WTC11 (cell line): Measurements from ENCODE around the gene DTX1. TPM values are rescaled to one million over a fixed set of nuclear protein-coding genes. Genes with fewer than 3 reads are reported as not detected.
A peak's percentile ranks its signal among the peaks of the same experiment; 100 is the strongest.

Experiments used
- ATAC-seq: fragments of 200-7000 bp; cut with Tn5 transposase; 2 replicates; pipeline ENCODE4 v1.10.0; 2021; ENCODE audit warnings: mild to moderate bottlenecking, moderate library complexity
- CTCF ChIA-PET: fragments of 300-600 bp; sonication (Branson Sonifier 250); formaldehyde crosslinking; loops from one replicate; lab custom pipeline; 2021; ENCODE audit warnings: antibody characterized with exemption; lab: Charles Lee
- POLR2A ChIA-PET: fragments of 350-600 bp; sonication (Branson Sonifier 250); formaldehyde crosslinking; loops from one replicate; lab custom pipeline; 2021; ENCODE audit warnings: antibody characterized with exemption; lab: Charles Lee
- DNase-seq: peaks from one replicate; pipeline ENCODE4 v3.0.0; 2021; ENCODE audit warnings: low spot score
- H3K27ac Mint-ChIP-seq: 2 replicates; pipeline ENCODE4 v1.8.0; 2021; ENCODE audit warnings: mixed read lengths
- H3K27me3 Mint-ChIP-seq: 2 replicates; pipeline ENCODE4 v1.8.0; 2021; ENCODE audit warnings: low read depth, mild to moderate bottlenecking, moderate library complexity, mixed read lengths
- H3K36me3 Mint-ChIP-seq: 2 replicates; pipeline ENCODE4 v1.8.0; 2021; ENCODE audit warnings: mixed read lengths
- H3K4me1 Mint-ChIP-seq: 2 replicates; pipeline ENCODE4 v1.8.0; 2022; ENCODE audit warnings: mixed read lengths
- H3K4me3 Mint-ChIP-seq: 2 replicates; pipeline ENCODE4 v1.8.0; 2021; ENCODE audit warnings: mild to moderate bottlenecking, moderate library complexity, mixed read lengths
- H3K9me3 Mint-ChIP-seq: 2 replicates; pipeline ENCODE4 v1.8.0; 2021; ENCODE audit warnings: mixed read lengths
- ATF3 ChIP-seq: sonication (generic); formaldehyde crosslinking; conservative IDR thresholded peaks from 2 replicates; pipeline ENCODE4 v1.8.1; 2022; ENCODE audit warnings: mild to moderate bottlenecking, missing genetic modification reagents
- CREB1 ChIP-seq: sonication (generic); formaldehyde crosslinking; IDR thresholded peaks from 2 replicates; pipeline ENCODE4 v1.8.0; 2023; ENCODE audit warnings: mild to moderate bottlenecking, missing genetic modification reagents
- CREM ChIP-seq: sonication (generic); formaldehyde crosslinking; IDR thresholded peaks from 2 replicates; pipeline ENCODE4 v1.8.1; 2022; ENCODE audit warnings: mild to moderate bottlenecking, missing genetic modification reagents, moderate library complexity
- E2F5 ChIP-seq: sonication (generic); formaldehyde crosslinking; IDR thresholded peaks from 2 replicates; pipeline ENCODE4 v1.8.1; 2022; ENCODE audit warnings: mild to moderate bottlenecking, moderate library complexity, missing genetic modification reagents
- ELF4 ChIP-seq: sonication (generic); formaldehyde crosslinking; IDR thresholded peaks from 2 replicates; pipeline ENCODE4 v1.8.1; 2022; ENCODE audit warnings: low read depth, mild to moderate bottlenecking, moderate library complexity, missing genetic modification reagents
- FOXJ3 ChIP-seq: sonication (generic); formaldehyde crosslinking; IDR thresholded peaks from 2 replicates; pipeline ENCODE4 v1.9.0; 2021; ENCODE audit warnings: missing genetic modification reagents, mild to moderate bottlenecking, borderline replicate concordance
- FOXP4 ChIP-seq: sonication (generic); formaldehyde crosslinking; IDR thresholded peaks from 2 replicates; pipeline ENCODE4 v1.8.0; 2022; ENCODE audit warnings: mild to moderate bottlenecking, missing genetic modification reagents
- GABPB1 ChIP-seq: sonication (generic); formaldehyde crosslinking; IDR thresholded peaks from 2 replicates; pipeline ENCODE4 v1.8.1; 2023; ENCODE audit warnings: mild to moderate bottlenecking, missing genetic modification reagents
- GTF2I ChIP-seq: fragments of 250-450 bp; sonication (Bioruptor Pico); conservative IDR thresholded peaks from 2 replicates; pipeline ENCODE4 v1.4.0; 2021; ENCODE audit warnings: mild to moderate bottlenecking
- HMGA2 ChIP-seq: fragments of 250-450 bp; sonication (Bioruptor Pico); IDR thresholded peaks from 2 replicates; pipeline ENCODE4 v1.4.0; 2021; ENCODE audit warnings: mild to moderate bottlenecking, moderate library complexity
- JUN ChIP-seq: sonication (generic); formaldehyde crosslinking; IDR thresholded peaks from 2 replicates; pipeline ENCODE4 v1.8.0; 2023; ENCODE audit warnings: mild to moderate bottlenecking, missing genetic modification reagents
- MLX ChIP-seq: sonication (generic); formaldehyde crosslinking; IDR thresholded peaks from 2 replicates; pipeline ENCODE4 v1.8.1; 2023; ENCODE audit warnings: mild to moderate bottlenecking, missing genetic modification reagents, moderate library complexity
- MXD4 ChIP-seq: fragments of 250-450 bp; sonication (Bioruptor Pico); IDR thresholded peaks from 2 replicates; pipeline ENCODE4 v1.8.0; 2021; ENCODE audit warnings: mild to moderate bottlenecking, moderate library complexity, borderline replicate concordance
- NFE2L1 ChIP-seq: sonication (generic); formaldehyde crosslinking; IDR thresholded peaks from 2 replicates; pipeline ENCODE4 v1.8.1; 2023; ENCODE audit warnings: missing genetic modification reagents
- NR3C1 ChIP-seq: sonication (generic); formaldehyde crosslinking; conservative IDR thresholded peaks from 2 replicates; pipeline ENCODE4 v1.8.1; 2023; ENCODE audit warnings: low read depth, mild to moderate bottlenecking, missing genetic modification reagents
- RORB ChIP-seq: fragments of 250-450 bp; sonication (Bioruptor Pico); IDR thresholded peaks from 2 replicates; pipeline ENCODE4 v1.9.0; 2021; ENCODE audit warnings: mild to moderate bottlenecking
- SP1 ChIP-seq: sonication (generic); formaldehyde crosslinking; conservative IDR thresholded peaks from 2 replicates; pipeline ENCODE4 v1.8.1; 2022; ENCODE audit warnings: missing genetic modification reagents
- ZBTB43 ChIP-seq: sonication (generic); formaldehyde crosslinking; IDR thresholded peaks from 2 replicates; pipeline ENCODE4 v1.8.1; 2023; ENCODE audit warnings: mild to moderate bottlenecking, missing genetic modification reagents
- ZNF121 ChIP-seq: sonication (generic); formaldehyde crosslinking; IDR thresholded peaks from 2 replicates; pipeline ENCODE4 v1.8.0; 2023; ENCODE audit warnings: missing genetic modification reagents
- ZNF138 ChIP-seq: sonication (generic); formaldehyde crosslinking; conservative IDR thresholded peaks from 2 replicates; pipeline ENCODE4 v1.8.1; 2022; ENCODE audit warnings: mild to moderate bottlenecking, moderate library complexity, missing genetic modification reagents
- ZNF416 ChIP-seq: fragments of 250-450 bp; sonication (Bioruptor Pico); IDR thresholded peaks from 2 replicates; pipeline ENCODE4 v1.9.0; 2021; ENCODE audit warnings: mild to moderate bottlenecking, inconsistent platforms
- ZNF671 ChIP-seq: fragments of 250-450 bp; sonication (Bioruptor Pico); IDR thresholded peaks from 2 replicates; pipeline ENCODE4 v1.8.0; 2021; ENCODE audit warnings: mild to moderate bottlenecking
- total RNA-seq: library from RNA; stranded (reverse); gene quantifications from 3 replicates; pipeline ENCODE4 v1.2.3, GENCODE V29; 2021

Gene DTX1
- total RNA-seq, 1 experiment from 2014 or later = 6.2 TPM

- ChIA-PET CTCF (interaction anchor here (1.1 to 8.4 kb wide), 7 partner anchors 13 to 141 kb away, joined by 3 to 181 read pairs (median 19); partner anchors contain the start of gene CFAP73), POLR2A (no interaction called here)
- no peak for TF ChIP-seq ZNF671 (CRISPR knock-in tag)
- no peak for TF ChIP-seq ZNF416 (CRISPR knock-in tag)
- no peak for TF ChIP-seq NFE2L1
- no peak for TF ChIP-seq HMGA2 (CRISPR knock-in tag)
- no peak for TF ChIP-seq MLX (CRISPR knock-in tag)
- no peak for ATAC-seq
- no peaks in the 10 kb centered on the region for H3K36me3 Mint-ChIP-seq
- H3K27ac Mint-ChIP-seq = no peak overlapping the region
- H3K4me1 Mint-ChIP-seq = peaks cover 18% of the 10 kb centered on the region
- no peaks in the 10 kb centered on the region for H3K9me3 Mint-ChIP-seq
- H3K27me3 Mint-ChIP-seq = peaks cover 26% of the 10 kb centered on the region
- DNase-seq = no peak
- H3K4me3 Mint-ChIP-seq = no peak overlapping the region
Observed at GRCh38 chr12:113133666-113134065, 77.1 kb downstream of the DTX1 start.

- no peak for DNase-seq
- Mint-ChIP-seq H3K27me3 (peaks cover 26% of the 10 kb centered on the region), H3K27ac (no peak overlapping the region), H3K9me3 (no peaks in the 10 kb centered on the region), H3K36me3 (no peaks in the 10 kb centered on the region), H3K4me1 (peaks cover 18% of the 10 kb centered on the region), H3K4me3 (0 out of 2 replicates have a peak overlapping the region, but pooled peaks have one; percentile 22)
- POLR2A ChIA-PET = interaction anchor here (0.8 kb wide), 1 partner anchor 31 kb away, joined by 3 read pairs; no protein-coding TSS in a partner anchor
- no peak for TF ChIP-seq ZNF121 (CRISPR knock-in tag)
- no peak for TF ChIP-seq FOXP4 (CRISPR knock-in tag)
- TF ChIP-seq MXD4 = no peak
- no peak for TF ChIP-seq NFE2L1
- no peak for TF ChIP-seq JUN (CRISPR knock-in tag)
- TF ChIP-seq CREB1 = no peak
- no peak for TF ChIP-seq ATF3 (CRISPR knock-in tag)
- no peak for TF ChIP-seq RORB (CRISPR knock-in tag)
- no peak for TF ChIP-seq FOXJ3 (CRISPR knock-in tag)
- TF ChIP-seq CREM (CRISPR knock-in tag) = no peak
- no peak for TF ChIP-seq GABPB1 (CRISPR knock-in tag)
- no peak for TF ChIP-seq NR3C1 (CRISPR knock-in tag)
- no peak for TF ChIP-seq ZBTB43
- no peak for TF ChIP-seq ELF4 (CRISPR knock-in tag)
- TF ChIP-seq SP1 (CRISPR knock-in tag) = no peak
- TF ChIP-seq E2F5 = no peak
- TF ChIP-seq GTF2I (CRISPR knock-in tag) = no peak
- no peak for TF ChIP-seq ZNF138 (CRISPR knock-in tag)
- CTCF ChIA-PET = interaction anchor here (1.1 to 8.4 kb wide), 9 partner anchors 13 to 141 kb away, joined by 3 to 181 read pairs (median 15); partner anchors contain the start of genes CFAP73, DDX54 and RITA1
- no peak for ATAC-seq
Observed at GRCh38 chr12:113134071-113134470, 77.5 kb downstream of the DTX1 start.
